ENCODE results near the gene ESYT2.

Gene ESYT2

GRCh38 chr7:158695726-158696452, 133.4 kb downstream of the ESYT2 start:
- TF ChIP-seq GATA2 (IDR thresholded peaks at IDR 0.05; ENCODE audit: low read depth, low read length): no peak
- TF ChIP-seq GATA3 (IDR thresholded peaks at IDR 0.05; ENCODE audit: low read depth, low read length): no peak

DNA sequence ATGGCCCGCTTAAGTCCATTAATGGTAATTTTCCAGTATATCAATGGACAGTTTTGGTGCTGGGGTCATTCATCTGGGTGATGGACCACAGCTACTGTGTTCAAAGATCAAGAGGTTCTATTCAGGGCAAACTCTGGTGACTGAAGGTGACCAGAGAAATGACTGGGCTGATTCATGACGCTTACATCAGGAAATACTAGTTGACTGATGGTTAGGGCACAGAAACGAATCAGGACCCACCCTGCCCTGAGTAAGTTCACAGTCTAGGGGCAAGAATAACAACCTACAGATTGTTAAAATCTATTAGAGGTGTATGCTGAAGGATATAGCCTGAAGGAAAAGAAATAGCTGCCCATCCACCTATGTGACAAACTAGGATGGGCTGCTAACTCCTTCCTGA, 134.3 kb downstream of the ESYT2 start:
- TF ChIP-seq GATA2 (IDR thresholded peaks at IDR 0.05; ENCODE audit: low read depth, low read length): no peak
- TF ChIP-seq GATA3 (IDR thresholded peaks at IDR 0.05; ENCODE audit: low read depth, low read length): no peak

DNA sequence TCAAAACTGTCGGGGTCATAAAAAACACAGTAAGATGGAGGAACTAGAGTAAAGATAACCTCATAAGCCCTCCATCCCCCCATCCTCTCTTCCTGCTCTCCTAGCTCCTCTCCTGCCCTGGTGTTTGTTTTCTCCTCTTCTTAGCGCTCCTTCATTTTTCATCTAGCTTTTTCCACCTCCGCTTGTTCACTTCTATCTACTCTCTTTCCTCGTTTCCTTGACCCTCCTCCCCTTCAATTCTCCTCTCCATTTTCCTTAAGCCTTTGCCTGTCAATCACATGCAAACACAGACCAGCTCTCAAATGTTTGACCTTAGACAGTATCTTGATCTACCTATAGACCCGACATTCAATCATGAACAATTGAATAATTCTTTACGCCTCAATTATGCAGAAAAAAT, 134.7 kb downstream of the ESYT2 start:
- TF ChIP-seq GATA2 (IDR thresholded peaks at IDR 0.05; ENCODE audit: low read depth, low read length): no peak
- TF ChIP-seq GATA3 (IDR thresholded peaks at IDR 0.05; ENCODE audit: low read depth, low read length): no peak

- no peak for TF ChIP-seq GATA2 (IDR thresholded peaks at IDR 0.05; ENCODE audit: low read depth, low read length)
- TF ChIP-seq GATA3 (IDR thresholded peaks at IDR 0.05; ENCODE audit: low read depth, low read length): no peak
These were observed 139.8 kb downstream of the ESYT2 start for GRCh38 chr7:158689488-158689887.

DNA sequence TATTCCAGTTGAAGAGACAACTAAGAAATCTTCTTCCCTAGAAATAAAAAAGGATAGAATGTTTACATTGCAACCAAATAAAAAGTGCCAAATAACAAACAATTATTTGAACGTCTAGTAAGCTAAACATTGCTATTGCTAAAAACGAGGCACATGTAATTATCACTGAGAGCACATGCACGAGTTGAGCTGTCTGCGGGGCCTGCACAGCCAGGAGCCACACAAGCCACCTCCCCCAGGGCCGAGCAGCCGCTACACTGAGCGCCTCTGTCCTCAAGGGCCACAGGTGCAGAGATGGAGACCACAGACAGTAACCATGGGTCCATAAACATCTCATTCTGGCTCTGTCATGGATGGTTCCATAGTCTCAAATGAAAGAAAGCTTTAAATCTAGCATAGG, 141.9 kb downstream of the ESYT2 start:
- TF ChIP-seq GATA3 (IDR thresholded peaks at IDR 0.05; ENCODE audit: low read depth, low read length): no peak
- no peak for TF ChIP-seq GATA2 (IDR thresholded peaks at IDR 0.05; ENCODE audit: low read depth, low read length)

DNA sequence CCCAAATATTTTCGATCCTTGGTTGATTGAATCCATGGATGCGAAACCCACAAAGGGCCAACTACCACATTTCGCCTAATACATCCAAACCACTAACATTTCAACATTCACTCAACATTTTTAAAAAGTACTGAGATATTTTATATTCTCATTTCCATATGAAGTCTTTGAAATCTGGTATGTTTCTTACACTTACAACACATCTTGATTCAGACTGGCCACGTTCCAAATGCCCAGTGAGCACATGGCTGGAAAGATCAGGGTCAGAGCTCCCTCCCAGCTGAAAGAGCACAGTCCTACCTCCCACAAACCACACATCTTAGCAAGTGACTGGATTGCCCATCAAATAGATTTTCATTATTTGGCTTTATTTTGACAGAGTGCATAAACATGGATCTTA, 143.6 kb downstream of the ESYT2 start:
- TF ChIP-seq GATA2 (IDR thresholded peaks at IDR 0.05; ENCODE audit: low read depth, low read length) (no peak), GATA3 (IDR thresholded peaks at IDR 0.05; ENCODE audit: low read depth, low read length) (no peak)

DNA sequence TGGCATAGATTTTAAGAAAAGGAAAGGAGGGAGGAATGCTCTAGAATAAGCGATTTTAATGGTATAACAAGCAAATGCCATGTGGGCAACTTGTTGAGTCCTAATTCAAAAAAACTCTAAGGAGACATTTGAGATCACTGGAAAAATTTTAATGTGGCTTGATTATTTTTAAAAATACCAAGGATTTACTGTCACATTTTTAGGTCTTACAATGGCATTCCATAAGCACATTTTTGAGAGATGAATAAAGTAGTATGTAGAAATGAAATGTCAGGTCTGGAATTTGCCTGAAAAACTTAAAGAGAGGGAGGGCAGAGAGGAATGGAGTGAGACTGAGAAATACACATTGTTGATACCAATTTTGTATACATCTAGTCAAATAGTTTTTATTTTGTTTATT, 145.0 kb downstream of the ESYT2 start:
- TF ChIP-seq GATA2 (IDR thresholded peaks at IDR 0.05; ENCODE audit: low read depth, low read length) (no peak), GATA3 (IDR thresholded peaks at IDR 0.05; ENCODE audit: low read depth, low read length) (no peak)

DNA sequence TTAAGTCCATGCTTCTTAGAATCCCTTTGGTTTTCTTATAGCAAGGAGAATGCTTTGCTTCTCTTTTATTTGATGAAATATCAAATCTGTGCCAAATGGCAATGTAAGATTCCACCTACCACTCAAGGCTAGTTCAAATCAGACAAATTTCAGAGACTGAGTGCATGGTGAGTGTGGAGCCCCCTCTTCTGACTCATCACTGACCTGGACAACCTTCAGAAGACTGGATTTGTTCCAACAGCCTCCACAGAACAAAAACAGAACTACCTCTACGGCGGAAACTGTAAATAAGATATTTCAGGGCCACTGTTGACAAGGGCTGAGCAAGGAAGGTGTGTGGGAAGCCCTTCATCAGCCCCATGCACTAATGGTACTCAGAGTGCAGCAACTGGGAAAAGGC, 145.8 kb downstream of the ESYT2 start:
- TF ChIP-seq GATA3 (IDR thresholded peaks at IDR 0.05; ENCODE audit: low read depth, low read length): no peak
- no peak for TF ChIP-seq GATA2 (IDR thresholded peaks at IDR 0.05; ENCODE audit: low read depth, low read length)

- TF ChIP-seq GATA2 (IDR thresholded peaks at IDR 0.05; ENCODE audit: low read depth, low read length) (no peak), GATA3 (IDR thresholded peaks at IDR 0.05; ENCODE audit: low read depth, low read length) (no peak)
These were observed 146.9 kb downstream of the ESYT2 start for GRCh38 chr7:158682456-158682855.

Measured in SH-SY5Y (cell line).